Measurements from ENCODE around the gene RWDD3. TPM values are rescaled to one million over a fixed set of nuclear protein-coding genes. Genes with fewer than 3 reads are reported as not detected.

Gene RWDD3
- total RNA-seq, 2 experiments from 2014 or later = 16.5 to 17.9 TPM

- peaks cover 16% of the 10 kb centered on the region for H3K36me3 Mint-ChIP-seq (ENCODE audit: low read depth)
These were observed 682 bp upstream of the RWDD3 start for GRCh38 chr1:95233319-95233736.

GRCh38 chr1:95236784-95237575 is 3.0 kb downstream of the RWDD3 start:
- H3K4me3 Mint-ChIP-seq = no peak overlapping the region
- H3K27me3 Mint-ChIP-seq = no peaks in the 10 kb centered on the region
- peaks cover 50% of the 10 kb centered on the region for H3K36me3 Mint-ChIP-seq (ENCODE audit: low read depth)
- H3K9me3 Mint-ChIP-seq = peaks cover 2% of the 10 kb centered on the region
- DNase-seq = no peak
- ChIA-PET CTCF (no interaction called here), POLR2A (no interaction called here)
- H3K4me1 Mint-ChIP-seq = peaks cover 29% of the 10 kb centered on the region
- no peak overlapping the region for H3K27ac Mint-ChIP-seq

More at GRCh38 chr1:95233319-95233736, 682 bp upstream of the RWDD3 start:
- H3K4me1 Mint-ChIP-seq = peaks cover 23% of the 10 kb centered on the region
- DNase-seq = no peak
- peak overlapping the region; percentile 63 for H3K27ac Mint-ChIP-seq
- ChIA-PET POLR2A (interaction anchor here (0.6 to 1.9 kb wide), 10 partner anchors 9 to 379 kb away, joined by 3 to 15 read pairs (median 5); partner anchors contain the start of gene ALG14), CTCF (interaction anchor here (0.7 to 3.7 kb wide), 23 partner anchors 8 to 379 kb away, joined by 3 to 36 read pairs (median 6); partner anchors contain the start of genes ALG14 and TLCD4)
- H3K4me3 Mint-ChIP-seq = peak overlapping the region; percentile 70
- peaks cover 18% of the 10 kb centered on the region for H3K27me3 Mint-ChIP-seq
- H3K9me3 Mint-ChIP-seq = no peaks in the 10 kb centered on the region

DNA sequence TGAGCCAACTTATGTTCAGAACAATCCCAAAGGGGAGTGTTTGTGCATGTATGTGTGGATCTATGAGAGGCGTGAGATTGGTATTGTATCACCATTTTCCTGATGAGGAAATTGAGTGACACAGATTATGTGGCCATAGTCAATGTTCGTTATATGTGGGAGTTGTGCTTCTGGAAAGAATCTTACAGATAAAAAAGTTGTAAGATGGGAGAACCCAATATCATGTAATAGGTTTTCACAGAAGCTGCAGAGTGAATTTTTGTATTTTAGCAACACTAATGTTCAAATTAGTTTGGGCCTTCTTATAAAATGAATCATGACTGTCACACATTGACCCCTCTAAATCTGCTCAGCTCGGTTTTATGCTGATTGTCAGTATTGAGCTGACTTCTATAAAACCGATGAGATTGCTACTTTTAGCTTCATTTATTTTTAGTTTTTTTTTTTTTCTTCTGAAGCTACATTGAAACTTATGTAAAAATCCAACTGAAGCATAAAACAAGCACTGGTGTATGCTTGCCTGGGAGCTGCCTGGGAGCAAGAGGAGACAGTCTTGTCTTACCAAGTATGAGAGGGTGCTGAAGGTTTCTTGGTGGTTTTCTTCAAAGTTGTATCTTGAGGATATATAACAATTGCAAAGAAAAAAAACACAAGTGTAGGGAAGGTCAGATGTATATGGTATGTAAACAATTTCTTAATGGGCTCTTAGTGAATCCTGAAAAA is 4.1 kb downstream of the RWDD3 start:
- Mint-ChIP-seq H3K4me1 (peaks cover 26% of the 10 kb centered on the region), H3K9me3 (peaks cover 2% of the 10 kb centered on the region), H3K27me3 (no peaks in the 10 kb centered on the region), H3K27ac (no peak overlapping the region), H3K4me3 (no peak overlapping the region), H3K36me3 (ENCODE audit: low read depth) (peaks cover 57% of the 10 kb centered on the region)
- POLR2A ChIA-PET = no interaction called here
- DNase-seq = no peak
- CTCF ChIA-PET = interaction anchor here (0.6 kb wide), 1 partner anchor 13 kb away, joined by 3 read pairs; no protein-coding TSS in a partner anchor

GRCh38 chr1:95245029-95245428 is 11.0 kb downstream of the RWDD3 start:
- peaks cover 55% of the 10 kb centered on the region for H3K36me3 Mint-ChIP-seq (ENCODE audit: low read depth)
- H3K4me1 Mint-ChIP-seq = no peaks in the 10 kb centered on the region
- H3K27me3 Mint-ChIP-seq = no peaks in the 10 kb centered on the region
- POLR2A ChIA-PET = interaction anchor here (0.8 to 3.2 kb wide), 2 partner anchors 11 to 161 kb away, joined by 3 to 8 read pairs; partner anchors contain the start of gene RWDD3
- CTCF ChIA-PET = interaction anchor here (0.6 to 4.0 kb wide), 3 partner anchors 11 to 197 kb away, joined by 3 to 36 read pairs (median 3); partner anchors contain the start of gene RWDD3
- H3K9me3 Mint-ChIP-seq = peaks cover 2% of the 10 kb centered on the region
- DNase-seq = no peak
- H3K4me3 Mint-ChIP-seq = no peak overlapping the region
- no peak overlapping the region for H3K27ac Mint-ChIP-seq

- POLR2A ChIA-PET = interaction anchor here (3.2 kb wide), 1 partner anchor 13 kb away, joined by 8 read pairs; the partner anchor contains the start of gene RWDD3
- CTCF ChIA-PET = interaction anchor here (4.0 kb wide), 1 partner anchor 12 kb away, joined by 36 read pairs; the partner anchor contains the start of gene RWDD3
- peaks cover 41% of the 10 kb centered on the region for H3K36me3 Mint-ChIP-seq (ENCODE audit: low read depth)
- no peak overlapping the region for H3K4me3 Mint-ChIP-seq
- no peaks in the 10 kb centered on the region for H3K4me1 Mint-ChIP-seq
- no peak for DNase-seq
- no peaks in the 10 kb centered on the region for H3K27me3 Mint-ChIP-seq
- no peak overlapping the region for H3K27ac Mint-ChIP-seq
- H3K9me3 Mint-ChIP-seq = no peaks in the 10 kb centered on the region
These were observed 12.5 kb downstream of the RWDD3 start for GRCh38 chr1:95246511-95246910.

DNA sequence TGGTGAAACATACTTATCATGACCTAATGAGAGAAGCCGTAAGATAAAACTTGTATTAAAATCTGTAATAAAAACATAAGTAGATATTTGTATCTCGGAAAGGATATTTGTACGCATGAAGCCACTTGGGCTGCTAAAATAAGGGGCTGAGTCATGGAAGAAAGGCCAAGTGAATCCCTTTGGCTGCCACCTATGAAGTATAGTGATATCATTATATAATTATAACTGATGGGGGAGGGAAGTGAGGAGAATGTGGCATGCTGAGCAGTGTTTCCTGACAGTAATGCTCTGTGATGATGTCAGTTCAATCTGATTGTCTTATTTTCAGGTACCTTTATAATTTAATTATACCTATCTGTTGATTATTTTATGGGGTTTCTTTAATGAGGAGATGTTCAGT is 13.6 kb downstream of the RWDD3 start:
- Mint-ChIP-seq H3K27ac (no peak overlapping the region), H3K9me3 (peaks cover 3% of the 10 kb centered on the region), H3K4me3 (no peak overlapping the region), H3K36me3 (ENCODE audit: low read depth) (peaks cover 39% of the 10 kb centered on the region), H3K27me3 (no peaks in the 10 kb centered on the region), H3K4me1 (no peaks in the 10 kb centered on the region)
- no peak for DNase-seq
- ChIA-PET CTCF (no interaction called here), POLR2A (interaction anchor here (2.0 kb wide), 1 partner anchor 14 kb away, joined by 7 read pairs; the partner anchor contains the start of gene RWDD3)

- no peaks in the 10 kb centered on the region for H3K4me1 Mint-ChIP-seq
- CTCF ChIA-PET = interaction anchor here (2.5 kb wide), 1 partner anchor 16 kb away, joined by 11 read pairs; the partner anchor contains the start of gene RWDD3
- peaks cover 29% of the 10 kb centered on the region for H3K36me3 Mint-ChIP-seq (ENCODE audit: low read depth)
- POLR2A ChIA-PET = no interaction called here
- no peak overlapping the region for H3K27ac Mint-ChIP-seq
- H3K4me3 Mint-ChIP-seq = no peak overlapping the region
- H3K9me3 Mint-ChIP-seq = peaks cover 3% of the 10 kb centered on the region
- no peaks in the 10 kb centered on the region for H3K27me3 Mint-ChIP-seq
- DNase-seq = no peak
These were observed 15.9 kb downstream of the RWDD3 start for GRCh38 chr1:95249916-95250315.

DNA sequence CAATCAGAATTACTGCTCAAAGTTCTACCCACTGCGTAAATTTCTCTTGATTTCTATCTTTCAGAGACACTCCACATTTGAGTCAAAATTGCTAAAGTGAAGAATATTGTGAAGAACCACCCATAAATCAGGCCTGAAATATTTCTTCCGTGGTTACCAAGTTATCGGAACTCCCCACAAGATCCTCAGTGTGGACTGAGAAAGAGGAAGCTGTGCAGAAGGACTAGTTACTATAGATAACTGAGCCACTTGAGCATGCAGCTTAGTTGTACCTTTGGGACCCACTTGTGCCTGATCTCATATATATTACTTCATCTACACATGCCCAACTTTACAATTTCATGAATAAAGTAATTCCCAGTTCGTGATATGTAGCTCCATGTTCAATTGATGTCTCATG is 18.4 kb downstream of the RWDD3 start:
- POLR2A ChIA-PET = interaction anchor here (1.0 kb wide), 1 partner anchor 19 kb away, joined by 4 read pairs; the partner anchor contains the start of gene RWDD3
- Mint-ChIP-seq H3K27me3 (no peaks in the 10 kb centered on the region), H3K4me1 (no peaks in the 10 kb centered on the region), H3K36me3 (ENCODE audit: low read depth) (peaks cover 23% of the 10 kb centered on the region), H3K9me3 (peaks cover 3% of the 10 kb centered on the region), H3K4me3 (no peak overlapping the region), H3K27ac (no peak overlapping the region)
- CTCF ChIA-PET = interaction anchor here (2.6 kb wide), 1 partner anchor 18 kb away, joined by 9 read pairs; the partner anchor contains the start of gene RWDD3
- DNase-seq = no peak

- DNase-seq = no peak
- ChIA-PET CTCF (no interaction called here), POLR2A (no interaction called here)
- Mint-ChIP-seq H3K4me3 (no peak overlapping the region), H3K36me3 (ENCODE audit: low read depth) (peaks cover 10% of the 10 kb centered on the region), H3K27ac (no peak overlapping the region), H3K9me3 (peaks cover 3% of the 10 kb centered on the region), H3K4me1 (no peaks in the 10 kb centered on the region), H3K27me3 (peaks cover 4% of the 10 kb centered on the region)
These were observed 20.9 kb downstream of the RWDD3 start for GRCh38 chr1:95254959-95255358.

DNA sequence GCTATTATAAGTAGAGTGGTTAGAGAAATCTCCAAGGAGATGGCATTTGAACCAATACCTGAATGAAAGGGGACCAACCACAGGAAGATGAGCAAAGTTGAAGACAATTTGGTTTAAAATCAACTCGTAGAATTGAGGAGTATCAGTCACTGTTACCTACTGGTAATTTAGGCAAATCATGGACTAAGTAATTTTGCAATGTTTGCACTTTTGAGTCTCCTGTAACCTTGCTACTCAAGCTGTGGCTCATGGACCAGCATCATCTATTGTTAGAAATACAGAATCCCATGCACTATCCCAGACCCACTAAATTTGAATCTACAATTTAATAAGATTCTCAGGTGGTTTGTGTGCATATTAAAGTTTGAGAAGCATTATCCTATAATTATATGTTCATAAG is 21.8 kb downstream of the RWDD3 start:
- no peak overlapping the region for H3K27ac Mint-ChIP-seq
- peaks cover 3% of the 10 kb centered on the region for H3K9me3 Mint-ChIP-seq
- ChIA-PET POLR2A (no interaction called here), CTCF (no interaction called here)
- H3K27me3 Mint-ChIP-seq = peaks cover 4% of the 10 kb centered on the region
- peaks cover 10% of the 10 kb centered on the region for H3K36me3 Mint-ChIP-seq (ENCODE audit: low read depth)
- no peaks in the 10 kb centered on the region for H3K4me1 Mint-ChIP-seq
- DNase-seq = no peak
- H3K4me3 Mint-ChIP-seq = no peak overlapping the region

GRCh38 chr1:95257758-95258157 is 23.7 kb downstream of the RWDD3 start:
- no peaks in the 10 kb centered on the region for H3K9me3 Mint-ChIP-seq
- no peak overlapping the region for H3K4me3 Mint-ChIP-seq
- no peak for DNase-seq
- H3K27ac Mint-ChIP-seq = no peak overlapping the region
- H3K4me1 Mint-ChIP-seq = no peaks in the 10 kb centered on the region
- ChIA-PET POLR2A (no interaction called here), CTCF (no interaction called here)
- H3K27me3 Mint-ChIP-seq = peaks cover 4% of the 10 kb centered on the region
- peaks cover 2% of the 10 kb centered on the region for H3K36me3 Mint-ChIP-seq (ENCODE audit: low read depth)

GRCh38 chr1:95259245-95259644 is 25.2 kb downstream of the RWDD3 start:
- no peaks in the 10 kb centered on the region for H3K4me1 Mint-ChIP-seq
- POLR2A ChIA-PET = no interaction called here
- peaks cover 4% of the 10 kb centered on the region for H3K27me3 Mint-ChIP-seq
- CTCF ChIA-PET = no interaction called here
- no peak for DNase-seq
- H3K9me3 Mint-ChIP-seq = no peaks in the 10 kb centered on the region
- no peaks in the 10 kb centered on the region for H3K36me3 Mint-ChIP-seq (ENCODE audit: low read depth)
- no peak overlapping the region for H3K27ac Mint-ChIP-seq
- no peak overlapping the region for H3K4me3 Mint-ChIP-seq

DNA sequence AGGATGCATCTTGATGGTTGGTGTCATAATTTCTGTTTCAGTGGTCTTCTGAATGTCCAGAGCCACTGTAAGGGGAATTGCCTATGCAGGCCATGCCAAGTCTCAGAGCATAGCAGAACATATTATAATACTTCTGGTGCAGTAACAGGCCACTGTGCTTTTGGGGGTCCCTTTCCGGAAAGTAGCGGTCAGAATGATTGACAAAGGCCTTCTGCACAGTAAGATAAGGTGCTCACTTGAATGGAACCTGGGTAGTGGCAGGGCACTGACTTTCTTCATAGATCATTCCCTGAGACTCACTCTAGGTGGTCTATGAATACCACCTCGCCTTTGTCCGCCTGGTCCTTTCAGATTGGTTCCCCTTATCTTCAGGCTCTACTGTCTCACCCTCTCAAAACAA is 28.9 kb downstream of the RWDD3 start:
- ChIA-PET POLR2A (interaction anchor here (0.6 kb wide), 1 partner anchor 1273 kb away, joined by 3 read pairs; no protein-coding TSS in a partner anchor), CTCF (no interaction called here)
- no peak for DNase-seq
- Mint-ChIP-seq H3K27ac (no peak overlapping the region), H3K27me3 (peaks cover 4% of the 10 kb centered on the region), H3K9me3 (no peaks in the 10 kb centered on the region), H3K4me3 (no peak overlapping the region), H3K4me1 (no peaks in the 10 kb centered on the region), H3K36me3 (ENCODE audit: low read depth) (no peaks in the 10 kb centered on the region)
